ENCODE results near the gene RAB10.

RAB10 gene

DNA sequence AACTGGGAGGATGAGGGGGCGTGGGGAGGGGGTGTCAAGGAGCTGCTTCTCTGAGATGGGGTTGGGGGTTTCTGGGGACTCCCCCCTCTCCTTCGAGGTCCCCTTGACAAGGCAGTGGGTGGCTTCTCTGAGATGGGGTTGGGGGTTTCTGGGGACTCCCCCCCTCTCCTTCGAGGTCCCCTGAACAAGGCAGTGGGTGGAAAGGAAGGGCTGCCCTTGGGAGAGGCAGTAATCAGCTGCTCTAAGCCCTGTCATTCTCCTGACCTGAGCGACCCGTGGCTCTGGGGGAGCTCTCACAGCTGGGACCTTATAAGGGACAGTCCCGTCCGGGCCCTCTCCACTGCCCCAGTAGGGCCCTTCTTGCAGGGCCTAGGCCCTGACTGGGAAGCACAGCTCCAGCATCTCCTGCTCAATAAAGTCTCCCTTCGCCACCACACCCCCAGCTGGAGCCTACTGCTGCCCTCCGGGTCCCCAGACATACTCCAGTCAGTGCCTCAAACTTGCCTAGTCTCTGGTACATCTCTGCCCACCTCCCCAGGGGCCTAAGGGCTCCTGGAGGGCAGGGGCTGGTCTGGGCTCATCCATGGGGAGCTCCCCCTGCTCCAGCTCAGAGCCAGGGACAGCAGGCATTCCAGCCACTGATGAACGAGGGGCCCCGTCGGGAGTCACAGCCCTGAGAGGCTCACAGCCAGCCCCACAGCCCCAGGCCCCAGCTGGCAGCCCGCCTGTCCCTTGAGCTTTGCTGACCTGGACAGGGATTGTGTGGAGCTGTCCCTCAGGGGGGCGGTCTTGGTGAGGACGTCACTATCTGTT, 141.8 kb downstream of the RAB10 start:
- in situ Hi-C loops (cut with MboI; ENCODE audit: low sequenced_read_pairs) = no loop called here

DNA sequence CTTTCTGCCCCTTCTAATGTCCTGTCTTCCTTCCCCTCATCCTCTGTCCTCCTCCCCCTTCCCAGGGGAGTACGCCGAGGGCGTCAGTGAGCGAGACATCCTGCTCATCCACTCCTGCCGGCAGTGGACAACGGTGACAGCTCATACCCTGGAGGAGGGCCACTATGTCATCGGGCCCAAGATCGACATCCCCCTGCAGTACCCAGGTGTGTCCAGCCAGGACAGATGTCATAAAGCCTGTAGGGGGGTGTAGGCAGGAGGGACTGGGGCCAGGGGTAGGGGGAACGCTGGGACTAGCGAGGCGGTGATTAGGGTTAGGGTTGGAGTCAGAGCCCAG, 142.4 kb downstream of the RAB10 start:
- in situ Hi-C loops (cut with MboI; ENCODE audit: low sequenced_read_pairs) = no loop called here

DNA sequence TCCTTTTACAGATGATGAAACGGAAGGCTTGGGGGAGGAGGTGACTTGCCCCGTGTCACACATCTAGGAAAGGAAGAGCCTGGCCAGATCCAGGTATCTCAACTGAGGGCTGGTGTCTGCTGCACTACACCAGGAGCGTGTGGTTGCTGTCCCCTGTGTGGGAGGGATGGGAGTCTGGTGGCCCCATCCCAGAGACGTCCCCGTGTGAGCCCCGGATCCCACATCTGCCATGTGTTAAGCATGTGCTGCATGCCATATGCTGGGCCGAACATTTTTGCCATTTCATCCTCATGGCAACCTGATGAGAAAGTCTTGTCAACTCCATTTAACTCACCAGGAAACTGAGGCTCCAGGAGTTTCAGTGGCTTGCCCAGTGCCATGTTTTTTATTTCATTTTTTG, 143.2 kb downstream of the RAB10 start:
- in situ Hi-C loops (cut with MboI; ENCODE audit: low sequenced_read_pairs) = no loop called here

DNA sequence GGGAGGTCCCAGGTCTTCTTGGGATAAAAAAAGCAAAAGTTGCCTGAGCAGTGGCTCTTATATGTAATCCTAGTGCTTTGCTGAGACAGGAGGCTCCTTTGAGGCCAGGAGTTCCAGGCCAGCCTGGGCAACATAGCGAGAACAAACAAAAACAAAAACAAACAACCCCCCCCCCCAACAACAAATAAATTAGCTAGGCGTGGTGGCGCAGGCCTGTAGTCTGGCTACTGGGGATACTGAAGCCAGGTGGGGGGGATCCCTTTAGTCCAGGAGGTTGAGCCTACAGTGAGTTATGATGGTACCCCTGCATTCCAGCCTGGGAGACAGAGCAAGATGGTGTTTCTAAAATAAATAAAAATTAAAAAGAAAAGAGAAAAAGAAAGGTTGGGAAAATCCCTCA, 144.4 kb downstream of the RAB10 start:
- in situ Hi-C loops (cut with MboI; ENCODE audit: low sequenced_read_pairs) = no loop called here

DNA sequence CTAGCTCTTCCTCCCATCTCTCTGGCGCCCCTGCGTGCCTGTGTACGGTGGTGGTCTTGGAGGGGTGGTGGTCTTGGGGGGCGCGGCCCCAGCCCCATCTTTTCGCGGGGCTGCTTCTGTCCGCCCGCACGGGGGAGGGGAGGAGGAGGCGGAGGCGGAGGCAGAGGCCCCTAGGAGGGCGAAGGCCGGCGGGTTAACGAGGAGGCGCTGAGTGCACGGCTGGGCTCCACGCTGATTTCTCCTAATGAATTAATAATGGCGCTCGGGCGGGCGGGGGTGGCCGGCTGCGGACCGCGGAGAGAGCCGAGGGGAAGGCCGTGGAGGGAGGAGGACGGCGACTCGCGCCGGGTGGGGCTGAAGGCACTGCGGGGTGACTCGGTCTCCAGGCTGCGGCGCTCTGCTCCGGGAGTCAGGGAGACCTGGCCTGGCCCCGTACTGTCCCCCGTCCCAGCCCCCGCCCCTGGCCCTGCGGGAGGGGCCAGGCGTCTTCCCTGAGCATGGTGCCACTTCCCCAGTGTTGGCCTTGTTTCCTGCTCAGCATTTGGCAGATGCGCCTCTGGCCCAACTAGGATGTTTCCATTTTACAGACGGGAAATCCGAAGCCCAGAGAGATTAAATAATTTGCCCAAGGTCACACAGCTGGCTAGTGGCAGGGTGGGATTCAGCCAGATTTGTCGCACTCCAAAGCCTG, 145.0 kb downstream of the RAB10 start:
- in situ Hi-C loops (cut with MboI; ENCODE audit: low sequenced_read_pairs) = no loop called here

DNA sequence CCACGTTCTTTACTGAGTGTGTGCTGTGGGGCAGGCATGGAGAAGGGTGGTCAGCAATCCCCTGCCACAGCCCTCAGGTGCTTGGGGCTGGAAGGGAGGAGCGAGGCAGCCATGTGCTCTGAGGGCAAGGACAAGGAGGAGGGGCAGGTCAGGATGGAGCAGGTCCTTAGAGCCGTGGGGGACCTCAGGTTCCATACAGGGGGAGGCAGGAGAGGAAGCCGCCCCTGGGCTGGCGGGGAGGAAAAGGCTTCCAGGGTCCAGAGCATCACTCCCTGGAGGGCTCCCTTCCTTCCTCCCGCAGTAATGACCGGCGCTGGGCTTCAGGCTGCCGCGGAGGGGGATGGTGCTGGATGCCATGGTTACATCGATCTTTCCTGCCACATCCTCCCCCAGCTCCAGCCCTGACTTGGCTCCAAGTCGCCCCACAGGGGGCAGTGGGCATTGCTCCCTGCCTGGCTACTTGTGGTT, 145.6 kb downstream of the RAB10 start:
- in situ Hi-C loops (cut with MboI; ENCODE audit: low sequenced_read_pairs) = no loop called here

DNA sequence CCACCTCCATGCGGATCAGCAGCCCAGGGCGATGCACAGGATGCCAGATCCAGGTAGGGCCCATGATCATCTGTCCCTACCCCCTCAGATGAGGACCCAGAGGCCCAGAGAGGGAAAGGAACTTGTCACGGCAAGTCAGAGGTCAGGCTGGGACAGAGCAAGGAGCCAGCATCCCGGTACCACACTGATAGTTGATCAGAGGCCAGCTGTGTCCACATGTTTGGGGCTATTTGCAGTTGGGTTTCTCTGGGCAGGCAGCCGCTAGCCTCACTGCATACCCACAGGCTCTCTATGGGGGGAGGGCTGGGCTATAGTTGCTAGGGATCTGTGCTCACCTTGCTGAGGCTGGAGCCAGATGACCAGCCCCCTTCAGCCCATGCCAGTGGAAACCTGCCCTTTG, 148.6 kb downstream of the RAB10 start:
- in situ Hi-C loops (cut with MboI; ENCODE audit: low sequenced_read_pairs) = no loop called here

DNA sequence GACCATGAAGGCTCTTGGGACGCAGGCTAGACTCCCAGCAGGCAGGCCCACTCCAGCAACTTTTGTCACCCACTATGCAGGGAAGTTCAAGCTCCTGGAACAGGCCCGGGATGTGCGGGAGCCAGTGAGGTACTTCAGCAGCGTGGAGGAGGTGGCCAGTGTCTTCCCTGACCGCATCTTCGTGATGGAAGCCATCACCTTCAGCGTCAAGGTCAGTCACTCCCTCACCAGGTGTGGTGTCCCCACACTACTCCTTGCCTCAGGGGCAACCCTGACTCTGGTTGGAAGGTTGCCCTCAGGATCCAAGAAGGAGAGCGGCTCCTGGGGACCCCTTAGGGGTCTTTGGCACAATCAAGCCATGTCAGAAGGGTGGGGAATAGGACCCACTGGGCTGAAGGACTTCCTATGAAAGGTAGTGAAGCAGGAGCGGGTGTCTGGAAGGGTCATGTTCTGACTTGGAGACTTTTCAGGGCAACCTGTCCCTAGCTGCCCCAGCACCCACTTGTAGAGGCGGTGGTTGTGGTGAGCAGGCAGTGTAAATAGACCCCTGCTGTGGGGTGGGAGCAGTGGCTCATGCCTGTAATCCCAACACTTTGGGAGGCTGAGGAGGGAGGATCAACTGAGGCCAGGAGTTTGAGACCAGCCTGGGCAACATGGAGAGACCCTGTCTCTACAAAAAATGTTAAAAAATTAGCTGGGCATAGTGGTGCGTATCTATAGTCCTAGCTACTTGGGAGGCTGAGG, 149.2 kb downstream of the RAB10 start:
- in situ Hi-C loops (cut with MboI; ENCODE audit: low sequenced_read_pairs) = no loop called here

DNA sequence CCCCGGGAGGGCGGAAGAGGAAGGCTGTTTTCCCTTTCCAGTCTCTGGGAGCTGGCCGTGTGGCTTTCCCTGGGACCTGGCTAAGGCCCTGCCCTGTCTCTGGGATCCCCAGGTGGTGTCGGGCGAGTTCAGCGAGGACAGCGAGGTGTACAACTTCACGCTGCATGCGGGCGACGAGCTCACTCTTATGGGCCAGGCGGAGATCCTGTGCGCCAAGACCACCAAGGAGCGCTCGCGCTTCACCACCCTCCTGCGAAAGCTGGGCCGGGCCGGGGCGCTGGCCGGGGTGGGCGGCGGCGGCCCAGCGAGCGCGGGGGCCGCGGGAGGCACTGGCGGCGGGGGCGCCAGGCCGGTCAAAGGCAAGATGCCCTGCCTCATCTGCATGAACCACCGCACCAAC, 150.2 kb downstream of the RAB10 start:
- in situ Hi-C loops (cut with MboI; ENCODE audit: low sequenced_read_pairs) = no loop called here

DNA sequence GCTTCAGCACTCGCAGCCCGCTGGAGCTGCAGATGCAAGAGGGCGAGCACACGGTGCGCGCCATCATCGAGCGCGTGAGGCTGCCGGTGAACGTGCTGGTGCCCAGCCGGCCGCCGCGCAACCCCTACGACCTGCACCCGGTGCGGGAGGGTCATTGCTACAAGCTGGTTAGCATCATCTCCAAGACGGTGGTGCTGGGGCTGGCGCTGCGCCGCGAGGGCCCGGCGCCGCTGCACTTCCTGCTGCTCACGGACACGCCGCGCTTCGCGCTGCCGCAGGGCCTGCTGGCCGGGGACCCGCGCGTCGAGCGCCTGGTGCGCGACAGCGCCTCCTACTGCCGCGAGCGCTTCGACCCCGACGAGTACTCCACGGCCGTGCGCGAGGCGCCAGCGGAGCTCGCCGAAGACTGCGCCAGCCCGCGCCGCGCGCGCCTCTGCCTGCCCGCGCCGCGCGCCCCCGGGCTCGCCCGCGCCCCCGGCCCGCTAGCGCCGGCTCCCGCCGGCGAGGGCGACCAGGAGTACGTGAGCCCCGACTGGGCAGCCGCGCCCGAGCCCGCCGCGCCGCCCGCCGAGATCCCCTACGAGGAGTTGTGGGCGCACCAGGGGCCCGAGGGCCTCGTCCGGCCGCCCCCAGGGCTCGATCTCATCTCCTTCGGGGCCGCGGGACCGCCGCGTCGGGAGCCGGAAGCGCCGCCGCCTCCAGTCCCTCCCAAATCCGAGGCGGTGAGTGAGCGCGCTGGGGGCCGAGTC, 150.8 kb downstream of the RAB10 start:
- in situ Hi-C loops (cut with MboI; ENCODE audit: low sequenced_read_pairs) = no loop called here

DNA sequence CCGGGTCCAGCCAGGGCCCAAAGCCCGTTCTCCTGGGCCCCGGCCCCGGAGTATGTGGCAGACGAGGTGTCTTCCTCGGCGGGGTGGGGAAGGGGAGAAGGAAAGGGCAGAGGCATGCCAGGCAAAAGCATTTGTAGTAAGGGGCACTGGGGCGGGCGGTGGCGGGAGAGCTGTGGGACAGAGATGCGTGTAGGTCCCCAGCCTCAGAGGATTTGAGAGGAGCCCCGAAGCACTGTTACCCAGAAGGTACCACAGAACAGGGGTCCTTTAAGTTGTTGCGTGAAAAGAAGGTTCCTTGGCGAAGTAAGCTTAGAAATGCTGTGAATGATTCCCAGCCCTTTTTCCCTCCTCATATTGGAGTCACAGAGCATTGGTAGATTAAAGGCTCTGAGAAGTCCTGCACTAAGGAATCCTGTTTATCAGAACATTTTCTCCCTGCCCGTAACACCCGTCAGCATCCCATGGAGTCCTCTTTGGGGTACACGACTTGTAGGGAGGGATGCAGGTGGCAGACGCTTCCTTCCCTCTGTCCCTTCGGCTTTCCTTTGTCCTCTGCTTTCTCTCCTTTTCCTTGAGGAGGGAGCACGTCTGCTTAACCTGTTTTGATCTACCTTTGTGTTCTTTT, 151.5 kb downstream of the RAB10 start:
- in situ Hi-C loops (cut with MboI; ENCODE audit: low sequenced_read_pairs) = no loop called here

DNA sequence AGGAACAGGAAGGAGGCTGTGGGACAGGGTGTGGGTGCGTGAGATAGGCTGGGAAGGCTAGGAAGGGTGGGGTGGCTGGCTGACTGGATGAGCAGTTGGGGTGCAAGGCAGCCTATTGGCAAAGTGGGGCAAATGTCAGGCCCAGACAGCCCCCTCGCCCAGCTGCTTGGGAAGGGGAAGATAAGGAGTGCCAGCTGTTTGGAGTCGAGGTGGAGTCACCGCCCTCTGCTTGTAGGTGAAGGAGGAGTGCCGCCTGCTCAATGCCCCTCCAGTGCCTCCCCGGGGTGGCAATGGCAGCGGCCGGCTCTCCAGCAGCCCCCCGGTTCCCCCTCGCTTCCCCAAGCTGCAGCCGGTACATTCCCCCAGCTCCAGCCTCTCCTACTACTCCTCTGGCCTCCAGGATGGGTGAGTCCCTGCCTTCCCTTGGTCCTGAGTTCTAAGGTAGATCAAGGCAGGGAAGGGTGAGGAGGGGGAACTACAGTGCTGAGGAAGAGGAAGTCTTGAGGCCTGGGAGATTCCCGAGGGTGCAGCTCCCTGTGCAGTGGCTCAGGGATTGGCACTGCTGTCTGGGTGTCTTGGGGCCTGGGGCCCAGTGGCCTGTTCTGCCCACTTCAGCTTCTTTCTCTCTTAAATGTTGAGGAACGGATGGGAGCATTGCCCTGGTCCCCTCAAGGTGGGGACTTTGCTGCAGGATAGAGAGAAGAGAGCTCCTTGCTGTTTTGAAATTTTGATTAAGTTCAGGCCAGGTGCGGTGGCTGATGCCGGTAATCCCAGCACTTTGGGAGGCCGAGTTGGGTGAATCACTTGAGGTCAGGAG, 152.3 kb downstream of the RAB10 start:
- in situ Hi-C loops (cut with MboI; ENCODE audit: low sequenced_read_pairs) = no loop called here

Data from hTERT RPE-1 (cell line).